Bronchial epithelial cell (primary cell): Measurements from ENCODE around the gene CACNA1D. TPM values are rescaled to one million over a fixed set of nuclear protein-coding genes. Genes with fewer than 3 reads are reported as not detected.
A peak's percentile ranks its signal among the peaks of the same experiment; 100 is the strongest.

Source experiments
- DNase-seq: peaks from one replicate; pipeline ENCODE4 v3.0.0-alpha.2; 2010; ENCODE audit warnings: low read depth
- FAIRE-seq: peaks from 2 replicates; lab custom pipeline; 2011; peaks lifted over from hg19 to GRCh38; lab: Jason Lieb, UNC
- H3K27me3 ChIP-seq: 2 replicates; pipeline ENCODE4 v1.5.1; 2011; ENCODE audit warnings: low read length; ENCODE audit not compliant: control insufficient read depth, insufficient read depth
- H3K36me3 ChIP-seq: 2 replicates; pipeline ENCODE4 v1.5.1; 2011; ENCODE audit warnings: low read length; ENCODE audit not compliant: control insufficient read depth, insufficient read depth
- H3K4me3 ChIP-seq: 2 replicates; pipeline ENCODE4 v1.5.1; 2011; ENCODE audit warnings: mild to moderate bottlenecking, low read depth, low read length, control low read depth
- total RNA-seq: library from RNA; depleted of rRNA; stranded (reverse); fragments of >200 nt; gene quantifications from 2 replicates; pipeline ENCODE4 v1.2.1, GENCODE V29; 2014
- TF ChIP-seq, protein P1 (sequence below): IDR thresholded peaks from 2 replicates; pipeline ENCODE4 v1.5.1; 2011; ENCODE audit warnings: mild to moderate bottlenecking, moderate library complexity, low read length, control low read depth, inconsistent platforms; ENCODE audit not compliant: insufficient read depth, severe bottlenecking

The CACNA1D gene
- total RNA-seq, 1 donor from 2014 or later: 0.26 TPM

DNA sequence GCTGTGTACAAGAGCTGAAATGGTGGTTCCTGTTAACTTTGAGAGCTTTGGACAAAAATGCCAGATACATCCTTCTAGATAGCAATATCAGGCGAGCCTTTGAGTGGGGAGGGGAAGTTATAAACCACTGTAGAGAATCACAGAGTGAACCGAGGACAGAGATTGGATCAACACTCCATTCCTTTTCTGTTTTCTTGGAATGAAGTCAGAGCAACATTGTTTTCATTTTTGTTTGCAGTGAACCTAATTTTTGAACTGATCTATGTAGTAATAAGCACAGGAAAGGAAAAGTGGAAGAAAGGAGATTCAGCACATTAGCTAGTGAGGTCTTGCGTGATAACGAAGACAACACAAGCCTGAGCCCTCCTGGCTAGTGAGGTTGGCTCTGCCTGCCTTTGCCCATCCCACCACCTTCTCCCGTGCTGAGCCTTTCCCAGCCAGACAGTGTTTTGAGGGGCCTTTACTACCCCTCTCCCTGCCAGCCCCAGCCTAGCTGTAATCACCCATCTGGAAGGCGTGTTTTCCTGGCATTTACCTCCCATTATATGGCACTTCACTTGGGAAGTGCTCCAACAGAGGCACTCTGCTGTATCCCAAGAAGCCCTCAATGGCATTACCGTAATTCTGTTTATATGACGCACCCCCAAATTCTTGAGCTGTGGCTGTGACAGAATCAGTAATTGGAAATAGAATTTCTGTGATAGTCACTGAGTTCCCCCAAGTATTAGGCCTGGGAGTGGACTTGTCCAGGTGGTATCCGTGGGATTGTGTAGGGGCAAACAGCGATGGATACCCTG is 129.8 kb downstream of the CACNA1D start:
- Histone ChIP-seq H3K4me3 (no peak overlapping the region), H3K27me3 (peaks cover 16% of the 10 kb centered on the region), H3K36me3 (no peaks in the 10 kb centered on the region)
- DNase-seq (no peak), FAIRE-seq (no peak)
- TF ChIP-seq, protein P1, sequence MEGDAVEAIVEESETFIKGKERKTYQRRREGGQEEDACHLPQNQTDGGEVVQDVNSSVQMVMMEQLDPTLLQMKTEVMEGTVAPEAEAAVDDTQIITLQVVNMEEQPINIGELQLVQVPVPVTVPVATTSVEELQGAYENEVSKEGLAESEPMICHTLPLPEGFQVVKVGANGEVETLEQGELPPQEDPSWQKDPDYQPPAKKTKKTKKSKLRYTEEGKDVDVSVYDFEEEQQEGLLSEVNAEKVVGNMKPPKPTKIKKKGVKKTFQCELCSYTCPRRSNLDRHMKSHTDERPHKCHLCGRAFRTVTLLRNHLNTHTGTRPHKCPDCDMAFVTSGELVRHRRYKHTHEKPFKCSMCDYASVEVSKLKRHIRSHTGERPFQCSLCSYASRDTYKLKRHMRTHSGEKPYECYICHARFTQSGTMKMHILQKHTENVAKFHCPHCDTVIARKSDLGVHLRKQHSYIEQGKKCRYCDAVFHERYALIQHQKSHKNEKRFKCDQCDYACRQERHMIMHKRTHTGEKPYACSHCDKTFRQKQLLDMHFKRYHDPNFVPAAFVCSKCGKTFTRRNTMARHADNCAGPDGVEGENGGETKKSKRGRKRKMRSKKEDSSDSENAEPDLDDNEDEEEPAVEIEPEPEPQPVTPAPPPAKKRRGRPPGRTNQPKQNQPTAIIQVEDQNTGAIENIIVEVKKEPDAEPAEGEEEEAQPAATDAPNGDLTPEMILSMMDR: no peak

DNA sequence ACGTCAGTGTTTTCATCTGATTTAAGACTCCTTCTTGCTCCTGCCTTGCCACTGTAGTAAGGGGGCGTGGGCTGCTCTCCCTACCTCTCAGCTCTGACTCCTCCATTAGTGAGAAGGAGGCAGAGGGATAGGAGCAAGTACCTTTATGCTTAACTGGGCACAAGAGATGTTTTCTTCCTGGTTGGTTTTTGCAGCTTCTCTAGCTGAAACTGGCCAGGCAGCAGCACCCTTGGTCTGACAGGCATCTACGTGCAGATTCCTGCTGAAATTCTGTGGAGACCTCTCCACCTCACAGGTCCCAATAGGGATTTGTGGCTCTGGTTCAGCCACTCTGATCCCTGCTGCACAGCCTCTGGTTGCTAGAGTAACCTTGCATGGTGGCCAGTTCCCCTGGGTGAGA is 132.5 kb downstream of the CACNA1D start:
- Histone ChIP-seq H3K27me3 (peaks cover 16% of the 10 kb centered on the region), H3K4me3 (no peak overlapping the region), H3K36me3 (no peaks in the 10 kb centered on the region)
- DNase-seq (no peak), FAIRE-seq (no peak)
- TF ChIP-seq, protein P1: no peak

DNA sequence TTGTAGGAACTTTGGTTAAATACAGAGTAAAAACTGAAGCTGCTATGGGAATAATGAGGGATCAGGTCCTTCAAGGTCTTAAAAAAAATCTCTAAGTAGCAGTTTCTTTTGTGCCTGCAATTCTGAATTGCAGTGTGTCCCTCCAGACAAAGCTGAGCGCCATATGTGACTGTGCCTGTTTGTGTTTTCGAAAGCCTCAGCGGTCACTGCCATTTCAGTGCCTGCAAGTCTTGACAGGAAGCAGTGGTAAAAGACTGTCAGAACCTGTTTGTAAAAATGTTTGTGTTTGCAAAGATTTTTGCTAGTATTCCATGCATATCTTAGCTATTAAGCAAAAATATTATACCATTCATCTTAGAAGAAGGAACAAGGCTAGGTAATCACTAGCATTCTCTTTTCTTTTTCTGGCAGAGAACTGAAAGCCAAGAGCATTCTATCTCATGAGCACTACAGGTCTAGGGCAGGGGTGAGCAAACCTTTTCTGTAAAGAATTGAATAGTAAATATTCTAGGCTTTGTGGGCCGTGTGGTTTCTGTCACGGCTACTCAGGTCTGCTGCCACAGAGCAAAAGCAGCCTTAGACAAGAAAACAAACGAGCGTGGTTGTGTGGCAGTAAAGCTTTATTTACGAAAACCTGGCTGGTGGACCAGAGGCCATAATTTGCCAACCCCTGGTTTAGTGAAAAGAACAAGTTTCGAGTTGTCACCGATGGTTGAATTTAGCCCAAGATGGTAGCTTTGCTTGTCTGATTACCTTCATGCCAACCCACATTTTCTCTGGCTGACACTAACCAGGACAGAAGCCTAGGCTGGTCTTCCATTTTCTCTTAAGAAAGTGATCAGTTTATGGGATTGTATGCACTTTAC is 134.4 kb downstream of the CACNA1D start:
- TF ChIP-seq, protein P1: no peak
- Histone ChIP-seq H3K36me3 (no peaks in the 10 kb centered on the region), H3K4me3 (no peak overlapping the region), H3K27me3 (peaks cover 24% of the 10 kb centered on the region)
- DNase-seq (peak; percentile 81), FAIRE-seq (no peak)

DNA sequence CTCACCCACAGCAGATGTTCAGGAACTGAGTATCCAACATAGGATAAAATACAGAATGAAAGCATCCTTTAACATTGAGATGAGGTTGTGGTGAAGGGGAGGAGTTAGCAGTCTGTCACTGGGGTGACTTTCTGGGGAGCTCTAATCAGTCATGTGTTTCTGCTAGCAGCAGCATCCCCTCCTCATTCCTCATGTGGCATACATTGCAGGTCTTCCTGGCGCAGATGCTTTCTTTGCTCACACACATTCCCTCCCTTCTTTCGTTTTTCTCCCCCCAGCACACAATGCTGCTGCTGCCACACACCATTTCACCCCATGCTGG is 135.0 kb downstream of the CACNA1D start:
- DNase-seq (no peak), FAIRE-seq (no peak)
- H3K4me3 ChIP-seq: no peak overlapping the region
- no peaks in the 10 kb centered on the region for H3K36me3 ChIP-seq
- peaks cover 24% of the 10 kb centered on the region for H3K27me3 ChIP-seq
- TF ChIP-seq, protein P1: no peak

DNA sequence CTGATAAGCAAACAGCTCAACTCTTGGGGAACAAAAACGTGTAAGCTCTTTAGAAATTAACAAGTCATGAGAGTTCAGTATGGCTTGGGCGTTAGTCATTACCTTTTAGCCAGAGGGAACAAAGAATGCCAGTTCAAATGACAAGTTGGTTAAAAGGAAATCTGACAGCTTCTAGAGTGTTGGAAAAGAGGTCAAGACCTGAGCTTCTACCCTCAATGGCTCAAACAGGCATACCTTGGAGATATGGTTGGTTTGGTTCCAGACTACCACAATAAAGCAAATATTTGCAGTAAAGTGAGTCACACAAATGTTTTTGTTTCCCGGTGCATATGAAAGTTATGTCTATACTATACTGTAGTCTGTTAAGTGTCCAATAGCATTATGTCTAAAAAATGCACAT is 136.1 kb downstream of the CACNA1D start:
- H3K4me3 ChIP-seq: no peak overlapping the region
- peak; percentile 92 for DNase-seq
- TF ChIP-seq, protein P1: no peak
- no peak for FAIRE-seq
- H3K27me3 ChIP-seq: peaks cover 30% of the 10 kb centered on the region
- no peaks in the 10 kb centered on the region for H3K36me3 ChIP-seq
